CD4-positive, alpha-beta T cell treated with Interleukin-1 beta for 1 hour (primary cell): Measurements from ENCODE around the gene SLC30A2.

Source experiments
- DNase-seq, 2 donors: peaks; one replicate each; pipeline ENCODE4 v3.0.0-alpha.2; 2020 to 2022

SLC30A2 gene

GRCh38 chr1:25994402-25995150, 51.3 kb downstream of the SLC30A2 start:
- DNase-seq = no peak

DNA sequence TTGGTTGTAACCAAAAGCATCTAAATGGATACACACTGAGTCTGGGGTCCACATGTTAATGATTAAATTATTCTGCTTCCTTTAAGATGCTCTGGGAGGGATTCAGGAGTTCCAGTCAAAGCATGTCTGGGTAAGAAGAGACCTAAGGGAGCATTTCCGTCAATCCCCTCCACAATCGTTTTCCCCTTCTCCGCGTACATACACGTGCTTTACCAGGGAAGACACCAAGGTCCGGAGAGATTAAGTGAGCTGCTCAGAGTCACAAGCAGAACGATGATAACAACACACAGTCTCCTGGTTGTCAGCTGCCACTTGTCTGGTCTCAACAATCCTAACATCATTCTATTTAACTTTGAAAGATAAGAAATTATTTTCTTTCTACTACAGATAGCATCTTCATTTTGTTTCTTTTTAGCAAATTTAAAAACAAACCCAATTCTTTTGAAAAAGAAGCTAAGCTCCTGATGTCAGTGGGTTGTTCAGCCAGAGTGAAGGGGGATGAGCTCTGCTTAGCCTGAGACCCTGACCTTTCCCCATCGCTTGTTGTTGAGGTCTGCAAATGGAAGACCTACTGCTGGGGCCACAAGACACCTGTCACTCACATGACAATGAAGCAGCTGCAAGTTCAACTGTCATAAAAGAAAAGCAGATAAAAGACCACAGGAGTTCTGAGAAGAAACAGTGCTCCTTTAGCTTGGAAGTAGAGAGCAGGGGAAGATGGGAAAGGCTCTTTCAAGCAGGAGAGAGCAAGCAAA, 52.5 kb downstream of the SLC30A2 start:
- no peak for DNase-seq

DNA sequence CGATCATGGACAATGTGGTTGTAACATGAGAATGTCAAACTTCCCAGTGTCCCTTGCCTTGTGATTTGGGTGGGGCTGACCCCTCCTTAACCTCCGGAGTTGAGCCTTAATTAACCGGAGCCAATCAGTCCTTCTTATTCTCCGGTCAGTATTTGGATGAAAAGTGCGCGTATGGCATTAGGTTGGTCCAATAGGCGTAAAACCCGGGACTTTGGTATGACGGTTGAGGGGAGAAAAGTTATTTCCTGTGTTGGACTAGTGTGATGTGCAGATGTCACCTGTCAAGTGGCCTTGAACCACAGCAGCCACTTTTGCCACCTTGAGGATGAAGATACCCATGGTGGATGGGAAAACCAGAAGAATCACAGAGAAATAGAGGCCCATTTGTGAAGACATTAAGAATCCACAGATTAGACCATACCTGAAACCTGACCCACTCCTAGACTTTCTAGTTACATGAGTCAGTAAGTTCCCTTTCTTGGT, 53.2 kb downstream of the SLC30A2 start:
- DNase-seq = no peak

DNA sequence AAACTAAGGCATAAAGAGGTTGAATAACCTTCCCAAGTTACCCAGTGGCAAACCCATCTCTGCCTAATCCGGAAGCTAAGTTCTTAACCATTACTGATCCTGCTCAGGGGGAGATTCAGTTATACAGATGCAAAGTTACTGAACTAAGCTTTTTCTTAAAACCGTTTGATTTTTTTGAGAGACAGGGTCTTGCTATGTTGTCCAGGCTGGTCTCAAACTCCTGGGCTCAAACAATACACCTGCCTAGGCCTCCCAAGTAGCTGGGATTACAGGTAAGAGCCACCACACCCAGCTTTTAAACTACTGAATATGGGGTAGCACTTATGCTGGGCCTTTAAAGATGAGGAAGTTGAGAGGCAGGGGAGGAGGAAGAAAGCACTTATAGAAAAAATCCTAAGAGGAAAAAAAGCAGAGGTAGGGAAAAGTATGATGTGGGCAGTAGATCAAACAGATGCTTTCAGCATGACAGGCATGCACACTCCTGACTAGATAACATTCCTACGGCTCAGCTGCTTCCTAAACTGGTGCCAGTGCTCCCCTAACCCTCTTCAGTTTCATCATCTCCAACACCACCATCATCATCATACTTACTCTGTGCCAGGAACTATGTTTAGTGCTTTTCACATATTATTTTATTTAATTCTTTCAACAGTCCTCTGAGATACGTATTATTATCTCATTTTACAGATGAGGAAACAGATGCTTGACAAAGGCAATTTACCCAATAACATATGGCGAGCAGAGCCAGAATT, 53.8 kb downstream of the SLC30A2 start:
- no peak for DNase-seq

DNA sequence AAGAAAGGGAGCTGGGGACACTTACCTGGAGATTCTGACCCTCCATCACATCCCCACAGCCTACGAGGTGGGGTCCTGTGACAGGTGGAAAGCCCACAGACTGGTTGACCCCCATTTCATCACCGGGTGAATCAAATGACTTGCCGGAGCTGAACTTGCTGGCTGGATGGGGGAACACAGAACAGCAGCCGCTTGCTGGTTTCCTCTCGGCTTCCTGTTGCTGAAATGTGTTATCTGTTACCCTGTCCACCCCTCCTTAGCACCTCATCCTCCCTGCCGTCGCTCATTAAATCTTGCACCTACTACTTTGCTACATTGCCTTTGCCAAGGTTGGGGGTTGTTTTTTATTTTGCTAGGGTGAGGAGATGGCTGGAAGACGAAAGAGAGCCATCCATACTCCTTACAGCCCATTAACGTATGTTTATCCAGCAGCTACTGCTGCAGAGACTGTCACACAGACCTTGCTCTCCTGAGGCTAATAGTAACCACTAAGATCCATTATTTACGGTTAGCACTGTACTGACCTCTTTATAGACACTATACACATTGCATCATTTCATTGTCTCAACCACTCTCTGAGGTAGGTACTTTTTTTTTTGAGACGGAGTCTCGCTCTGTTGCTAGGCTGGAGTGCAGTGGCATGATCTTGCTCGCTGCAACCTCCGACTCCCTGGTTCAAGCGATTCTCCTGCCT, 55.1 kb downstream of the SLC30A2 start:
- peak; percentile 54 to 55 for DNase-seq

DNA sequence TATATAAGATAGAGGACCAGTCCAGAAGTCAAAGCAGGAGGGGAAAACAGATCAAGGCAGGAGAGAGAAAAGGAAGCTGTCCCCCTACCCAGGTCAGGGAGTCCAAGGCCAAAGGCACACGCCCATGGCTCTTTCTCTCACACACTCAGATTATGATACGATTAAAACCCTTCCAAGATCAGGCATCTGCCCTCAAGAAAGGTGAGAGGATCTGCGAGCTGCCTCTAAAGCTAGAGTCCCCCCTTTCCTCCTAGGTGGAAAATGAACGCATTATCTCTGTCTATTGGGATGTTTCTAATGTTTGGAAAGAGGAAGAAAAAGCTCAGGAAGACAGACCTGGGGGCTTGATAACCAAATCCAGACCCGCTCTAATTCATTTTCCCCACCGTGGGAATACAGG, 55.7 kb downstream of the SLC30A2 start:
- DNase-seq = no peak

GRCh38 chr1:25989440-25990234, 56.3 kb downstream of the SLC30A2 start:
- DNase-seq = no peak

DNA sequence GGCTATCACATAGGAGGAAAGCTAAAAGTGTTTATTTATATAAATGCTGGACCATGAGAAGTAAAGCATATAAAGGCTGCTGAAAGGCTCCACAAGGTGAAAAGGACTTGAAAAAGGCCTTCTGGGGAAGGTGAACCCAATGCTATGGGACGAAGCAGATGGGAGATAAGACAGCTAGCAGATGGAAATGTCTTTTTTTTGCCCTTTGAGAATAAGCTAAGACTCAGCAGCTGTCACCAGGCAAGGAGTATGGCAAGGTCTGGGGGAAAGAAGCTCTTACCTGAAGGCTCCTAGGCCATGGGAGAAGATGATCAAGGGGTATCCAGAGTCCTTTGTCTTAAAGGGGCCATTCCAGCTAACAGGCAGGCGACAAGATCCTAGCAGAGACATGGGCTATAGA, 58.0 kb downstream of the SLC30A2 start:
- no peak for DNase-seq
